HG03196 (cell line): ENCODE measurements around the gene AK2.
"Not testable (repeated sequence)": the region's sequence is repeated elsewhere in the genome, so short reads cannot be mapped to it uniquely, and the experiment has no call there.

Experiments used
- ATAC-seq: cut with Tn5 transposase; IDR thresholded peaks from one replicate; pipeline ENCODE4 v1.9.1; 2021; ENCODE audit not compliant: unreplicated experiment

Gene AK2

GRCh38 chr1:33036526-33037503 lies at the start of gene AK2:
AK2 (minus strand) TSS chr1:33036883; CDS start chr1:33036828, 55 bp downstream.
- ATAC-seq: peak; percentile 96

GRCh38 chr1:33086384-33086850 lies 49.7 kb upstream of the AK2 start:
- ATAC-seq: no peak

- ATAC-seq: no peak
Measured at GRCh38 chr1:33085332-33085731, 48.6 kb upstream of the AK2 start.

GRCh38 chr1:33082575-33083108 lies 46.0 kb upstream of the AK2 start:
- no peak for ATAC-seq

- ATAC-seq: no peak
Measured at GRCh38 chr1:33081554-33082305, 45.0 kb upstream of the AK2 start.

GRCh38 chr1:33080885-33081553 lies 44.3 kb upstream of the AK2 start, which contains the start of gene AZIN2:
AZIN2 (plus strand) TSS chr1:33081153; CDS start chr1:33082250, 1,097 bp downstream.
- ATAC-seq: peak; percentile 77

- no peak for ATAC-seq
Measured at GRCh38 chr1:33080373-33080772, 43.7 kb upstream of the AK2 start.

- no peak for ATAC-seq
Measured at GRCh38 chr1:33078030-33078591, 41.4 kb upstream of the AK2 start.

GRCh38 chr1:33074193-33074945 lies 37.7 kb upstream of the AK2 start:
- ATAC-seq: no peak

GRCh38 chr1:33072707-33073106 lies 36.0 kb upstream of the AK2 start:
- ATAC-seq: no peak

- ATAC-seq: no peak
Measured at GRCh38 chr1:33070628-33071027, 33.9 kb upstream of the AK2 start.

GRCh38 chr1:33068108-33068507 lies 31.4 kb upstream of the AK2 start:
- ATAC-seq: not testable (repeated sequence)

GRCh38 chr1:33066477-33066876 lies 29.8 kb upstream of the AK2 start:
- not testable (repeated sequence) for ATAC-seq

- no peak for ATAC-seq
Measured at GRCh38 chr1:33065301-33065700, 28.6 kb upstream of the AK2 start.

GRCh38 chr1:33064284-33064683 lies 27.6 kb upstream of the AK2 start:
- ATAC-seq: not testable (repeated sequence)

GRCh38 chr1:33061834-33062233 lies 25.2 kb upstream of the AK2 start:
- no peak for ATAC-seq

- no peak for ATAC-seq
Measured at GRCh38 chr1:33060579-33061083, 23.9 kb upstream of the AK2 start.

- no peak for ATAC-seq
Measured at GRCh38 chr1:33057095-33057494, 20.4 kb upstream of the AK2 start.

- no peak for ATAC-seq
Measured at GRCh38 chr1:33056426-33056825, 19.7 kb upstream of the AK2 start.
